ENCODE results near the gene HIVEP3.

GRCh38 chr1:41803656-41804055 lies 115.1 kb downstream of the HIVEP3 start:
- TF ChIP-seq POLR2A (IDR thresholded peaks at IDR 0.05; ENCODE audit: low read length) = no peak
- no peak for TF ChIP-seq GATA1 (IDR thresholded peaks at IDR 0.05; ENCODE audit: low read depth, low read length)

Data from erythroblast (primary cell).